GM12878 (cell line): Measurements from ENCODE around the gene SYS1. TPM values are rescaled to one million over a fixed set of nuclear protein-coding genes. Genes with fewer than 3 reads are reported as not detected.

Experiments
- BMI1 ChIP-seq: fragments of 450-650 bp; IDR thresholded peaks from 2 replicates; pipeline ENCODE4 v1.6.1; 2016; ENCODE audit warnings: mild to moderate bottlenecking, moderate library complexity, borderline replicate concordance
- BRCA1 ChIP-seq: IDR thresholded peaks from 2 replicates; pipeline ENCODE4 v1.6.1; 2011; ENCODE audit warnings: low read depth, low read length, improper control_type of control experiment
- CBX5 ChIP-seq: sonication (generic); IDR thresholded peaks from 2 replicates; pipeline ENCODE4 v1.6.1; 2016; ENCODE audit warnings: low read depth, moderate library complexity, mild to moderate bottlenecking, inconsistent platforms
- CHD2 ChIP-seq: IDR thresholded peaks from 2 replicates; pipeline ENCODE4 v1.6.1; 2011; ENCODE audit warnings: low read depth, low read length, improper control_type of control experiment, borderline replicate concordance
- CUX1 ChIP-seq: IDR thresholded peaks from 2 replicates; pipeline ENCODE4 v1.6.1; 2012; ENCODE audit warnings: improper control_type of control experiment, low read depth, low read length; ENCODE audit not compliant: insufficient replicate concordance
- EZH2 ChIP-seq: IDR thresholded peaks from 2 replicates; pipeline ENCODE4 v1.6.1; 2012; ENCODE audit warnings: low read depth, mild to moderate bottlenecking, control low read depth, inconsistent platforms, low read length, borderline replicate concordance; ENCODE audit not compliant: control insufficient read depth
- NFYB ChIP-seq: IDR thresholded peaks from 2 replicates; pipeline ENCODE4 v1.6.1; 2011; ENCODE audit warnings: low read depth, mild to moderate bottlenecking, low read length, improper control_type of control experiment, moderate library complexity; ENCODE audit not compliant: insufficient read depth
- PBX3 ChIP-seq: IDR thresholded peaks from 2 replicates; pipeline ENCODE4 v1.6.1; 2011; ENCODE audit warnings: mild to moderate bottlenecking, low read depth, low read length, moderate library complexity; ENCODE audit not compliant: insufficient replicate concordance
- POLR2A ChIP-seq: IDR thresholded peaks from 2 replicates; pipeline ENCODE4 v1.6.1; 2011; ENCODE audit warnings: low read depth, mild to moderate bottlenecking, low read length
- POLR2AphosphoS2 ChIP-seq: IDR thresholded peaks from 2 replicates; pipeline ENCODE4 v1.6.1; 2011; ENCODE audit warnings: low read depth, mild to moderate bottlenecking, low read length, improper control_type of control experiment, moderate library complexity
- SREBF1 ChIP-seq: IDR thresholded peaks from 2 replicates; pipeline ENCODE4 v1.6.1; 2012; ENCODE audit warnings: mild to moderate bottlenecking, low read length
- YY1 ChIP-seq: IDR thresholded peaks from 2 replicates; pipeline ENCODE4 v1.6.1; 2011; ENCODE audit warnings: low read depth, mild to moderate bottlenecking, low read length
- ZNF384 ChIP-seq: IDR thresholded peaks from 2 replicates; pipeline ENCODE4 v1.6.1; 2012; ENCODE audit warnings: low read depth, mild to moderate bottlenecking, low read length, improper control_type of control experiment, borderline replicate concordance
- polyA plus RNA-seq, 11 experiments: library from polyadenylated mRNA; depleted of rRNA in 4 of 11; unstranded in 6 of 11; stranded (reverse) in 5 of 11; fragments of >200 nt; fragmentation: Nextera tagmentation in 4 of 11; fragmentation: Illumina TruSeq in 1 of 11; extraction: Ambion mirVana in 4 of 11; extraction: Trizol in 1 of 11; gene quantifications; 1 replicate in 1 of 11; 2 replicates in 10 of 11; pipeline versions ENCODE4 v1.2.1 to v1.2.3, GENCODE V29; 2011 to 2016; ENCODE audit warnings: inconsistent platforms in 2 of 11, missing spikeins in 2 of 11, low read depth in 1 of 11
- total RNA-seq, 4 experiments: library from RNA; depleted of rRNA in 3 of 4; stranded (reverse); fragments of >200 nt in 3 of 4; fragmentation: Illumina TruSeq in 1 of 4; extraction: Trizol in 1 of 4; gene quantifications; 2 replicates each; pipeline versions ENCODE4 v1.2.1 to v1.2.3, GENCODE V29; 2013 to 2021

SYS1 gene
- total and polyA plus RNA-seq, 10 of the 15 experiments (the other 5 are each of a cell fraction or from before 2014, with no cell fraction given), result 5.1 to 22.6 (median 9.3) TPM

- TF ChIP-seq PBX3 (no peak), POLR2A (no peak), CBX5 (no peak), BRCA1 (no peak), CHD2 (no peak), BMI1 (no peak), SREBF1 (no peak), YY1 (no peak), CUX1 (no peak), EZH2 (no peak), POLR2AphosphoS2 (no peak), ZNF384 (no peak), NFYB (no peak)
These were observed 24.3 kb downstream of the SYS1 start (continued) for GRCh38 chr20:45387274-45387673.
